ENCODE results near the gene C4orf50.

C4orf50 gene

GRCh38 chr4:5991405-5991804 is 26.8 kb downstream of the C4orf50 start:
- no peak for DNase-seq

DNA sequence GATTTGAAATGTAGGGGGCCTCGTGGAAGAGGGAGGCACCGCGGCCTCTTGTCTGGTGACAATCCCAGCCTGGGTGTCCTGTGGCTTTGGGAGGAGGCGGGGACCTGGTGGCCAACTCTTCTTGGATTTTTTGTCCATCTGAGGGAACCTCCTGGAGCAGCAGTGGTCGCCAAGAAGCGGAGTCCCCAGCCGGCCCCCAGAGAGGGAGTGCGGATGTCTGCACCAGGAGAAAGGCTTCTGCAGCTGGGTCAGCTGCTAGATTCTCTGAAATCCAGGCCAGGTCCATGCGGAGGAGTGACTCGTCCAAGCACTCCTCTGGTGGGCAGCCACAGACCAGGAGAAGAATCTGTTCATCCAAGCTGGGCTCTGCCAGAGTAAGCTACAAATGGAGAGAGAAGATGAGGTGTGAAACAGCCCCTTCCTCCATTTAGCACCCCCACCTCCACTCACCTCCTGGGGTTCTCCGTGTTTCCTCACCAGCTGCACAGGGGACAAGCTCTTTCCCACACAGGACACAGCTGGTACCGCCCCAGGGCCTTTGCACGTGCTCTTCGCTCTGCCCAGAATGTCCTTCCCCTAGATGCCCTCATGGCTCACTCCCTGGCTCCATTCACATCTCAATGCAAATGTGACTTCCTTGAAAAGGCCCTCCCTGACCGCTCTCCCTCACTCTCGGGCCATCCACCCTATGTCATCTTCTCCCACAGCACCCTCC is 27.6 kb downstream of the C4orf50 start:
- no peak for DNase-seq

- no peak for DNase-seq
These were observed 28.7 kb downstream of the C4orf50 start for GRCh38 chr4:5989236-5990225.

DNA sequence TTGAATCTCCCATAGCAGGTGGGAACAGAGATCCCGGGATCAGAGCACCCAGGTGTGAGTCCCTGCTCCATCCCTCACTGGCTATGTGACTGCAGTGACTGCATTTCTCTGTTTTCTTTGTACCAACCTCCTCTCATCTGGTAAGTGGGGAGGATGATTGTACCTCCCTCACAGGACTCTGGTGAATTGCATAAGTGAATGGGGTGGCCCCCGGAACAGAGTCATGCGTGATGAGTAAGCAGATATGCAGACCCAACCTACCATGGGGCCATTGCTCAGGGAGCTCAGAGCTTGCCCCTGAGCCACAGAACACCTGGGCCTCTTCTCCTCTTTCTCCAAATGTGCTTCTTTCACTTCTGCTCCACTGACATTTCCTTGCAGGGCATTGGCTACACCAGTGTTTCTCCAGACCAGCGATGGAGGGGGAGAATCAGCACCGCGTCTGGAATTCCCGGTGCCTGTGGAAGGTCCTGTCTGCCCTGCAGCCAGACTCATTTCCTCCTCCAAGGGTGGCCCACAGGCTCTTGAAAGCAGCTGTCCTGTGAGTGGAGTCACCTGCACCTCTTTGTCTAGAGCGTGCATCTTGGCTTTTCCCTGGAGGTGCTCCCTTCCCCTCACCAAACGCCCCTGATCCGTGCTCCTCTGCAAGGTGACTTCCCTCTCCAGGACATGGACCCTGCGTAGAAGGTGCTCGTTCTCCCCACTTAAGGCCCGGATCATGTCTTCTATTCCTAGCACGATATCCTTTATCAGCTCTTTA is 30.0 kb downstream of the C4orf50 start:
- DNase-seq = no peak

DNA sequence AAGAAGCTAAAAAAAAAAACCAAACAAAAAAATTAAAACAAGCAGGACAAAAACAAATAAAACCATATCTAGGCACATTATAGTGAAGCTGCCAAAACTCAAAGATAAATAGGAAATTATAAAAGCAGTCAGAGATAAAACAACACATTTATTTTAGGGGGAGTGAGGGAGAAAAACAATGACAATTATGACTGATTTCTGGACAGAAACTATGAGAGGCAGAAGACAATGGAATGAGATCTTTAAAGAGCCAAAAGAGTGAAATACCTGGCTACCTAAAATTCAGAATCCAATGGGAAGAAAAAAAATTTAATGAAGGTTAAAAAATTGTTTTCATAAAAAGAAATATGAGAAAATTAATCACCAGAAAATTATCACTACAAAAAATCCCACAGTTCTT is 33.4 kb downstream of the C4orf50 start:
- no peak for DNase-seq

GRCh38 chr4:5982156-5982973 is 35.9 kb downstream of the C4orf50 start:
- no peak for DNase-seq

DNA sequence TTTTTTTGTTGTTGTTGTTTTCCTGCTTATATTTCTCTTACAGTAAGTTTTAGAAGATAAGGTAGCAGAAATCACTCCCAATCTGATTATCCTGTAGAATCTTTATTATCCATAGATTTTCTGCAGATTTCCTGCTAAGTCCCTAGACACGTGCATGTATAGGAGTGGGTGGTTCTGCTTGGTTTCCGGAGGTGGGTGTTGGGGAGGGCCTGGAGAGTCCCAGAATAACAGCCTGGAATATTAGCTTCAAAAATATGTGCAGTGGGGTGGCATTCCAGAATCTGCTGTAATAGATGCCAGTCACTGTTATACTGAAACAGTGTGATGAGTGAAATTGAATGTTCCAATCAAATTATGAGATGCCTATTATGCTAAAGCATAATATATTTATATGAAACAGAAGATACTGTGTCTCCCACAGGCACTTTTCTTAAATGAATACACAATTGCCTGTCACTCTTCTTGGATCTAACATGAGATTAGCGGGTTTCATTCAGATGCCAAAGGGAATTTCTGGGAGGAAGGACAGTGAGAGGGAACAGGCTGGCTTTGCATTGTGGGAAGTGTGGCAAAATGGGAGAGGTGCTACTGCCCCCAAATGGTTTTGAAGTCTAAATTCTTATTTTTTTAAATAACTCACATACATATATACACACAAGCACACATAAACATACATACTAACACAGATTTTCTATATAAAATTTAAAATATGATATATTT is 37.6 kb downstream of the C4orf50 start:
- no peak for DNase-seq

GRCh38 chr4:5979981-5980380 is 38.2 kb downstream of the C4orf50 start:
- DNase-seq = no peak

- no peak for DNase-seq
These were observed 41.3 kb downstream of the C4orf50 start for GRCh38 chr4:5976921-5977320.

DNA sequence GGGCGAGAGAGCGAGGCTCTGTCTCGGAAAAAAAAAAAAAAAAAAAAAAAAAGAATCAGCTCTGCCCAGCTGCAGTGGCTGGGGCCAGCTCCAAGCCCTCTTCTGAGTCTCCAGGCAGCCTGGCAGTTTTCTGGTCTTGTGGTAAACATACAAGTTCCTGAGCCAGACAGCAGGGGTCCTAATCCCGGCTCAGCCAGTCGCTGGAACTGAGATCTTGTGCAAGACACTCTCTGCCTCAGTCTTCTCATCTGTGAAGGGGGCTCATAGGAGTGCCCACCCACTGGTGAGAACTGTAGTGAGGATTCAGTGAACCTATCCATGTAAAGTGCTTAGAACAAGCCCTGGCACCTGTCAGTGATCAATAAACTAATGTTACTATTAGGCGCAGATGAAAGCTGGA is 41.8 kb downstream of the C4orf50 start:
- no peak for DNase-seq

- DNase-seq = no peak
These were observed 43.9 kb downstream of the C4orf50 start for GRCh38 chr4:5974321-5974720.

DNA sequence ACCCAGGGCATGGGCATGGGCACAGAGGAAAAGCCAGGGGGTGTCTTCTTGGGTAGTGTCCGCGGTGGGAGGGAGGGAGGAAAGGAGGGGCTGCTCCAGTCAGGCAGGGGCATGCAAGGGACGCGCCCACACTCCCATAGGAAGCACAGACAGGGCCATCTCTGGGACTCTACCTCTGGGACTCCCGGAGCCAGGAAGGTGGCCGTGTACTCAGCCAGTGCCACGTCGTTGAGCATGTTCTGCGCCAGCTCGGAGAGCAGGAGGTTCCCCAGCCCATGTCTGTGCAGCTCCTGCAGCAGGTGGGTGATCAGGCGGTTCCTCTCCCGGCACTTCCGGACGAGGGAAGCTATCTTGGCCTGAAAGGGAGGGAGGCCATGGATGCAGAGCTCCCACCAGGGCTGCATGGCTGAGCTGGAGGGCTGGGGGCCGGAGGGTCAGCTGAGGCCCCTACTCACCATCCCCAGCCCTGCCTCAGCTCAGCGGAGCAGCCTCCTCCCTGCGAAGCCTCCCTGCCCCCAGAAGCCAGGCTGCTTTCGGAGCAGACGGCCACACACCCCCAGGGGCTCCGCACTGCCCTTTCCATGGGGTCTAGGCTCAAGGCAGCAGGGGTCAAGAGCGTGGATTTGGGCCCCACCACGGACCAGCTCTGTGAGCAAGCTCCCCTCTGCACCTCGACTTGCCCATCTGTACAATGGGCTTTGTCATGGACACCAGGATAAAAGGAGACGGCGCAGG is 44.6 kb downstream of the C4orf50 start:
- DNase-seq = no peak

DNA sequence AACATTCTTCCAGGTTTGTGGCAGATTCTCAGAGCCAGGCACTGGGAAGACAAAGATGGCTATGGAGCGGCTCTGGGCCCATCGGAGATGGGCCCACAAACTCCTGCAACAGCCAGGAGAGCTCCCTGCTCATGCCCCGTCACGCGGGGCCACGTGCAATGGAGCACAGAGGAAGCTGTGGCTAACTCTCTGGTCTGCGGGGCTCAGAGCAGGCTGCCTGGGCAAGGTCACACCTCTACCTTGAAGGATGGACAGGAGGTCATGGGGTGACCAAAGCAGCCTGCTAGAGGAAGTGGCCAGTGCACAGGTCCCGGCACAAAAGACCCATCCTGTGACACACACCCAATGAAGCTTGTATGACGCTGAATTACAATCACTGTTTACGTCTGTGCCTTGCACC is 45.2 kb downstream of the C4orf50 start:
- DNase-seq = no peak

DNA sequence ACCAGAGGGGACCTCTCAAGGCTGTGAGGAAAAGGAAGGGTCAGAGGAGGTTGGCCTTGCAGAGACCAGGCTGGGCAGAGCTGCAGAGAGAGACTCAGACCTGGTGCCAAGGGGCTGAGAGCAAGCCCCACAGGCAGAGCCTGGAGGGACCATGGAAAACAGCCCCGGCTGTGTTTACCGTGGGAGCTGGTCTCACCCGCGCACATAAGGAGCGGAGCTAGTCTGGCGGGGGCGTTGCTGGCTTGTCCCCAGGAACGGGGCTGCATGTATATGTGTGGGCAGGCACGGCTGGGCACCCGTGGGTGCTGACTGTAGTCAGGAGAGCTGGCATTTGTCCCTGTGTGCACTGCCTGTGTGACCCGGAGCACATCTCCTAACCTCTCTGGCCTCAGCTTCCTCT is 45.7 kb downstream of the C4orf50 start:
- no peak for DNase-seq

- no peak for DNase-seq
These were observed 47.2 kb downstream of the C4orf50 start for GRCh38 chr4:5971078-5971450.

GRCh38 chr4:5970381-5971077 is 47.7 kb downstream of the C4orf50 start:
- no peak for DNase-seq

DNA sequence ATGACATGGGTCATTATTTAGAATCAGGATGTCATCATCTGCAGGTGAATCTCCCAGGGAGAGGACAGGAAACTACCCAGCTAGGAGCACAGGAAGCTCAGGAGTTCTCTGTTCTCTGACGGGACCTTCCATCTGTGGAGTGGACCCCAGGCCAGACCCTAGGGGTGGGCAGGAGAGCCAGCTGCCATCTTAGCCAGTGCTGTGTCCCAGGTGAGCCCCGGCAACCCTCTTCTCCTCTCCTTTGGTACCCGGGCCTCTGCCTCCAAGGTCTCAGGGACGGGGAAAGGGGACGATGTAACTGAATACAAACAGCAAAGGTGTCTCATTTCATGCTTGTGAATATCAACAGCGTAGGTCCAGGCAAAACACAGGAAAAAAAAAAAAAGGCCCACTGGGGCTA is 48.5 kb downstream of the C4orf50 start:
- no peak for DNase-seq

- no peak for DNase-seq
These were observed 48.9 kb downstream of the C4orf50 start for GRCh38 chr4:5969336-5969735.

DNA sequence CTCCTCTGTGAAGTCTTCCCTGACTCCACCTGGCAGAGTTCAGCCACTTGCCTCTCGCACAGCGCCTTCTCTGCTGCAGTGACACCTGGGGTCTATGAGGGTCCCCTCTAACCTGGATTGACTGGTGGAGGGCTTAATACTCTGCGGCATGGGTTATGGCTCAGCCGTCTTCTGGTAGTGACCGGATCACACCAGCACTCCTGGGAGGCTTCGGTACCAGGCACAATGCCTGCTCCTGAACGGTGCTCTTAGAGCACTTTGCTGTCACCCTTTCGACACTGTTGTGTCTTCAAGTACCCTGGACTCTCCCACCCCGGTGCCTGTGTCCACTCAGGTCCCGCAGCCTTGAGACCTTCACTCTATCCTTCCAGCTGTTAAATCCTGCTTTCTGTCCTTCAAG is 50.0 kb downstream of the C4orf50 start:
- DNase-seq = no peak

DNA sequence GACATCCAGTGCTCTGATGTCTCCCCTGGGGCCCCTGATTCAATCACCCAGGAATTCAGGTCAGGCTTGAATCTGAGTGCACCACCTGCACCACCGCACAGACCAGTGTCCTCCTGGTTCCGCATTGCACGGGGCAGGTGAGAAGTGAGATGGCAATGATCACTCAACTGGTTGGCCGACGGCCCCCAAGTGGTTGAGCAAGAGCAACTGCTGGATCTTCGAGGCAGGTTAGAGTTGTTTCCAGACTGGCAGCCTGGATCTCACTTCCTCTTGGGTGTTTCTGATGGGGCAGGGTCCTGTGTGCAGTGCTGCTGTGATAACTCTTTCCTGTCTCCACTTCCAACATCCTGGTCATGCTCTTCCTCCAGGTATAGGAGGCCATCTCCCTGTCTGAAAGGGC is 50.4 kb downstream of the C4orf50 start:
- DNase-seq = no peak

GRCh38 chr4:5965225-5965624 is 53.0 kb downstream of the C4orf50 start:
- no peak for DNase-seq
